Astrocyte of the spinal cord (primary cell): Measurements from ENCODE around the gene HLCS.

Experiments used
- DNase-seq: peaks from one replicate; pipeline ENCODE4 v3.0.0; 2011; ENCODE audit warnings: low read depth, low spot score
- H3K4me3 ChIP-seq: 2 replicates; pipeline ENCODE4 v1.5.1; 2011; ENCODE audit warnings: low read depth, mild to moderate bottlenecking, low read length, moderate library complexity
- in situ Hi-C: cut with HindIII; loops from 2 replicates; pipeline ENCODE4 v1.10.0; 2017; ENCODE audit warnings: low sequenced_read_pairs
- TF ChIP-seq, protein P1 (sequence below): IDR thresholded peaks from 2 replicates; pipeline ENCODE4 v1.5.1; 2012; ENCODE audit warnings: low read depth, mild to moderate bottlenecking, low read length, inconsistent platforms

Gene HLCS

DNA sequence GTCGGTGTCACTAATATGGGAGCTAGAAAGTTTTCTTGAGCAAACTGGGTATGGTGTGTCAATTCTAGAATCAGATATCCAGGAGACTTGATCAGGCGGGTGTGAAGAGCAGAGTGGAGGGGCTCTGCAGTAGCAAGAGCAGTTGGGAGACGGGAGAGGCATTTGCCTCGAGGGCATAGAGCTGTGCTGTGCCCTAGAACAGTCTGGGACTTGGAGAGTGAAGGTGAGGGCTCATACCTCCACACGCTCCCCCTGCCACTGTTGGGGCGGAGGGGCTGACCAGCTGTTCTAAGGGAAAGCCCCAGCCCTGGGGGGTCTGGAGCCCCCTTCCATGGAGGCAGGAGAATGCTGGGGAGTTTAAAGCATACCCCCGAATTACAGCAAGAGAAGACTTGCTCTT, 233.7 kb downstream of the HLCS start:
- TF ChIP-seq, protein P1, sequence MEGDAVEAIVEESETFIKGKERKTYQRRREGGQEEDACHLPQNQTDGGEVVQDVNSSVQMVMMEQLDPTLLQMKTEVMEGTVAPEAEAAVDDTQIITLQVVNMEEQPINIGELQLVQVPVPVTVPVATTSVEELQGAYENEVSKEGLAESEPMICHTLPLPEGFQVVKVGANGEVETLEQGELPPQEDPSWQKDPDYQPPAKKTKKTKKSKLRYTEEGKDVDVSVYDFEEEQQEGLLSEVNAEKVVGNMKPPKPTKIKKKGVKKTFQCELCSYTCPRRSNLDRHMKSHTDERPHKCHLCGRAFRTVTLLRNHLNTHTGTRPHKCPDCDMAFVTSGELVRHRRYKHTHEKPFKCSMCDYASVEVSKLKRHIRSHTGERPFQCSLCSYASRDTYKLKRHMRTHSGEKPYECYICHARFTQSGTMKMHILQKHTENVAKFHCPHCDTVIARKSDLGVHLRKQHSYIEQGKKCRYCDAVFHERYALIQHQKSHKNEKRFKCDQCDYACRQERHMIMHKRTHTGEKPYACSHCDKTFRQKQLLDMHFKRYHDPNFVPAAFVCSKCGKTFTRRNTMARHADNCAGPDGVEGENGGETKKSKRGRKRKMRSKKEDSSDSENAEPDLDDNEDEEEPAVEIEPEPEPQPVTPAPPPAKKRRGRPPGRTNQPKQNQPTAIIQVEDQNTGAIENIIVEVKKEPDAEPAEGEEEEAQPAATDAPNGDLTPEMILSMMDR: no peak
- in situ Hi-C loops: no loop called here
- DNase-seq: no peak
- no peak overlapping the region for H3K4me3 ChIP-seq

DNA sequence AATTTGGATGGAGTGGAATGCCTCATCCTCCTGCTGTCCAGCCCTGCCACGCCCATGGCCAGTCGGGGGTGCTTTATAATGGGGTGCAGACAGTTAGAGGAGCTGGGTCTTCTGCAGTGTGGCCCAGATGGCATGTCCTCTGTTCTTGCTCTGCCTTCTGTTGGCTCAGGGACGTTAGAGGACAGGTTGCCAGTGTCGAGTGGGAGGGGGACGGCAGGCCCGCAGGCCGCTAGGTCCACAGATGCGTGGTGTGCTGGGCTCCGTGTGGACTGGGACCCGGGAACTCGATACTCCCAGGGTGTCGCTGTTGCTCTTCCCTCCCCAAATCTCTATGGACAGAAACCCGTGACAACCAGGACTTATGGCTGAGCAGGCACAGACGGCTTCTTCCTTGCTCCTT, 234.3 kb downstream of the HLCS start:
- no peak overlapping the region for H3K4me3 ChIP-seq
- DNase-seq: no peak
- TF ChIP-seq, protein P1: no peak
- in situ Hi-C loops: no loop called here

DNA sequence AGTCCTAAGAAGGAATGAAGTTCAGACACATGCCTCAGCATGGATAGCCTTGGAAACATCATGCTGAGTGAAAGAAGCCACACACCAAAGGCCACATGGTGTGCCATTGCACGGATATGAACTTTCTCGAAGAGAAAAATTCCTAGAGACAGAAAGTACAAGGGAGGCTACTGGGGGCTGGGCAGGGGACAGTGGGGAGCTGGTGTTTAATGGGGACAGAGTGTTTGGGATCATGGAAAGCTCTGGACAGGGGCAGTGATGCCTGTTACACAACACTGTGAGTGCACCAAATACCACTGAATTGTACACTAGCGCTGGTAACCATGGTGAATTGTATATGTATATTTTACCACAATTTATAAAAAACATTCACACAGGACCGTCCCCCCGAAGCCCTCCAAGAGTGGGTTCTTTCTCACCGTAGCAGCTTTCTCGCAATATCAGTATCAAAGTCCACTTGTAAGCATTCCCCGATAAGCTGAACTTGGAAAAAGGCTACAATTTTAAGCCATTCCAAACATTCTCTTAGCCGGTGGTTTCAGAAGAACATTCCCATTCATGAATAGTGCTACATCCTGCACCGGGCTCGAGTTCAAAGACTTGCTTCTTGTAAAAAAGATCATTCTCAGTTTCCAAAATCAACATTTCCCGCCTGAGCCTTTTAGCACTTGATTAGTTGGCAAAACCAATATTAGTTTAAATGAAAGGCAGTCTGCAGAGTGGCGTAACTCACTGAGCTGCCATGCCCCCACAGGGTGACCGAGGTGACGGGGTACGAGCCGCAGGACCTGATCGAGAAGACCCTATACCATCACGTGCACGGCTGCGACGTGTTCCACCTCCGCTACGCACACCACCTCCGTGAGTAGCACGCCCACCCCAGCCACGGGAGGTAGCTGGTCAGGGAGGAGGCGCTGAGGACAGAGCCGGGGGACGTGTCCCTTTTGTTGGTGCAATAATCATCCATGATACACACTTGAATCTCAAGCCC, 235.9 kb downstream of the HLCS start:
- in situ Hi-C loops: no loop called here
- TF ChIP-seq, protein P1: no peak
- no peak overlapping the region for H3K4me3 ChIP-seq
- no peak for DNase-seq

DNA sequence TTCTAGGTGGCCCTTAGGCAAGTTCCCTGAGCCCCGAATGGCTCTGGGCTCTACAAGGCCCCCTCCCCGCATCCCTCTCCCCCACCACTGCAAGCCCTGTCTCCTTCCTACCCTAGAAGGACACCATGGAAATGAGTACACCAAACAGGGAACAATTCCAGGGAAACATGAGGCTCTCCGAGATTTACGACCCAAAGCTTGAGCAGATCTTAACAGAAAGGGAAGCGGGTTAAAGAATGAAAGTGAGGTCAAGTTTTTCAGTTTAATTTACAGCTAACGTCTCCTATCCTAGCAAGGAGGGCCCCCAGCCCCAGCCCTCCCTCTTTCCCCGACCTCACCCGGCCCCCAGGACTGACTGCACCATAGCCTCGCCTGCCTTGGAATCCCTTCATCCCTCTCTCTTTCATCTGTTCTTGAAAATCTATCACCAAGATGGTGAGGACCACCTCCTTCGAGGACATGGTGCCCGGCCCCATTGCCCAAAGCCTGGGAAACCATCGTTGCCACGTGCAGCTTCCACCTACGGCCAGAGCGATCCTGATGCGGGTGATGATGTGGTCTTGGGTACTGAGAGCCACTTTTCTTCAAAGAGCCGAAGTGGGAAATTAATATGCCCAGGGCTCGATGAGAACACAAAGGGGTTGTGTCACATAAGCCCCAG, 237.0 kb downstream of the HLCS start:
- H3K4me3 ChIP-seq: no peak overlapping the region
- TF ChIP-seq, protein P1: no peak
- in situ Hi-C loops: no loop called here
- DNase-seq: no peak

DNA sequence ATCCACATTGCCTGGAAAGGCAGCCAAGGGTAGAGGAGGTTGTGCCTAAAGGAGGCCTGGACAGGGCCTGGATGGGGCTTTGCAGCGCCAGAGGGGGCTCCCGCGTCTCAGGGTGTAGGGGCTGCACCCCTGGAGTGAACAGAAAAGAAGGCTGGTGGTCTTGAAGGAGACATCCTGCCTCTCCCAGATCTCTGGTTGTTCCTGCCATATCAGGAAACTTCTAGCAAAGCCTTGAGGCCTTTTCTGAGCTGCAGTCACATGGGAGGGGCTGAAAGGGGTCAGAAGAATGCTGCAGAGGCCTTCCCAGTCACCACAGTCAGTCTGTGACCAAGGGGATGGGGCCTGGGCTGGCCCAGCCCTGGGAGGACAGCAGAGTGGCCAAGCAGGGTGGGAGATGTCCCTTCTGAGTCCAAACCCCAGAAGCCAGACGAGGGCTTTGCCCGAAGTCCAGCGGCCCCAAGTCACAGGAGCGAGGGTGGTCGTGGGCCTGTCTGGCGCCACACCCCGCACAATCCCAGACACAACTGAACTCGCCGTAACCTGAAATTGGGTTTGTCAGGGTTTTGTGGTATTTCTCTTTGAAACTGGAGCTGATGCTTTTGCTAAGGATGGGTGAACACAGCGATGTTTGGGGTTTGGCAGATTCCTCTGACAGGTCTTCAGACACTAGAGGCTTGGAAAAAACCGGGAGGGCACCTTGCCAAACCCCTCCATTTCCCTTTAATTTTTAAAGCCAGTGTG, 237.9 kb downstream of the HLCS start:
- in situ Hi-C loops: no loop called here
- no peak for DNase-seq
- H3K4me3 ChIP-seq: no peak overlapping the region
- TF ChIP-seq, protein P1: no peak

DNA sequence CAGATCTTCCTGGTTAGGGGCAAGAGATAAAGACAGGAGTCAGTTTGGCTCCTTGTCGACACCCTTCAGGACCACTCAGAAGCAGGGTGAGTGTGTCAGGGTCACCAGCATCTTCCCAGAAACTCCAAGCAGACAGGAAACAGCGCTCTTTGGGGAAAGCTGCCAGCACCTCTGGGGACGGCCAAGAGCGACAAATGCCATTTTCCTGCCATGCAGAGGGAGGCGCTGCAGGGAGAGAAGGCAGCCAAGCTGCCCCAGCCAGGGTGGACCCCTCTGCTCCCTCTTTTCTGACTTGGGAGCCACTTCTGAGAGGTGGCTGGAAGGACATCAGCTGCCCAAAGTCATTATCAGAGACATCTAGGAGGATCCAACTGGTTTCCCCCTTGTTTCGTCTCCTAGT, 238.6 kb downstream of the HLCS start:
- TF ChIP-seq, protein P1: no peak
- H3K4me3 ChIP-seq: no peak overlapping the region
- no peak for DNase-seq
- in situ Hi-C loops: no loop called here
